ENCODE measurements around the gene TNRC6A.
"Not testable (repeated sequence)": the region's sequence is repeated elsewhere in the genome, so short reads cannot be mapped to it uniquely, and the experiment has no call there.

Gene TNRC6A

DNA sequence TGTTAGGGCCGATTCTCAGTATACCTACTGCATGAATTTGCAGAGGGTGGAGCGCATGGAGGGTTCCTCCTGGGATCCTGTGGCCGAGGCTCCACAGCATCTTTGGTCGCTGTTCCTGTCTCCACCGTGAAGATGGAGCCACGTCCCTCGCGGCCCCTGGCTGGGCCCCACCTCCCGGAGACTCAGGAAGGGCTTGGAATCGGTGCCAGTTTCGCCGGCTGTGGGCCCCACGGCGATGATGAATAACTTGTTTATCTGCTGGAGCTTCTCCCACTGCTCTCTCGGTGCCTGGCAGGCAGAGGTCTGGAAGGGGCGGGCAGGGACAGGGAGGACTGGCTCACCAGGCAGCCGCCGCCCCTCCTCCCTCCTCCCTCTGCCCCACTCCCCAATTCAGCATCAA, 124.4 kb downstream of the TNRC6A start:
- Histone ChIP-seq H3K9me2 (replicated peaks; ENCODE audit: low read depth, low read length) (no peaks in the 10 kb centered on the region), H3K79me2 (ENCODE audit: insufficient read depth, low read length) (no peaks in the 10 kb centered on the region), H3K4me2 (ENCODE audit: low read depth, low read length, poor library complexity, severe bottlenecking) (no peak overlapping the region), H2AFZ (ENCODE audit: low read length) (no peak overlapping the region), H3K9me3 (ENCODE audit: insufficient read depth, low read depth, low read length) (no peaks in the 10 kb centered on the region), H3K4me1 (ENCODE audit: insufficient read depth, low read length, poor library complexity, severe bottlenecking) (no peaks in the 10 kb centered on the region), H3K9ac (ENCODE audit: low read depth, low read length, poor library complexity, severe bottlenecking) (no peak overlapping the region), H3F3A (ENCODE audit: low read depth) (no peaks in the 10 kb centered on the region), H3K4me3 (ENCODE audit: low read length, poor library complexity, severe bottlenecking) (no peak overlapping the region), H3K27me3 (ENCODE audit: insufficient read depth, low read length, poor library complexity, severe bottlenecking) (no peaks in the 10 kb centered on the region), H4K20me1 (ENCODE audit: insufficient read depth, low read length, poor library complexity, severe bottlenecking) (no peaks in the 10 kb centered on the region), H3K36me3 (ENCODE audit: insufficient read depth, low read length) (no peaks in the 10 kb centered on the region)
- no peak for TF ChIP-seq EZH2phosphoT487 (IDR thresholded peaks at IDR 0.05; ENCODE audit: borderline replicate concordance)

DNA sequence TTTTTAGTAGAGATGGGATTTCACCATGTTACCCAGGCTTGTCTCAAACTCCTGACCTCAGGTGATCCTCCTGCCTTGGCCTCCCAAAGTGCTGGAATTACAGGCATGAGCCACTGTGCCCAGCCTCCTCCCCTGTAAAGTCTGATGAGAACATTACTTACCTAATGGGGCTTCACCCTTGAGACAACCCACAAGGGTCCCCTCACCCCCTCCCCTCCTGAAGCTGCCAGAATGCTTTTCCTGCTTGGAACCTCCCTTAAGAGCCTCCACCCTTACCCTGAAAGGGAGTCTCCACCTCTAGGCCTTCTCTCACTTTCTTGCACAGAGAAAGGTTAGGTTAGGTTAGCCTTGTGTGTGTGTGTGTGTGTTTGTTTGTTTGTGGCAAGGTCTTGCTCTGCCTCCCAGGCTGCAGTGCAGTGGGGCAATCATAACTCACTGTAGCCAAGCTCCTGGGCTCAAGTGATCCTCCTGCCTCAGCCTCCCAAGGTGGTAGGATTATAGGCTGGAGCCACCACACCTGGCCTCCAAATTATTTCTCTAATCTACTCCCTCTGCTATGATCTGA, 125.2 kb downstream of the TNRC6A start:
- no peaks in the 10 kb centered on the region for H3F3A ChIP-seq (ENCODE audit: low read depth)
- no peak overlapping the region for H3K4me3 ChIP-seq (ENCODE audit: low read length, poor library complexity, severe bottlenecking)
- H3K79me2 ChIP-seq (ENCODE audit: insufficient read depth, low read length) = no peaks in the 10 kb centered on the region
- H2AFZ ChIP-seq (ENCODE audit: low read length) = no peak overlapping the region
- no peaks in the 10 kb centered on the region for H3K4me1 ChIP-seq (ENCODE audit: insufficient read depth, low read length, poor library complexity, severe bottlenecking)
- H4K20me1 ChIP-seq (ENCODE audit: insufficient read depth, low read length, poor library complexity, severe bottlenecking) = no peaks in the 10 kb centered on the region
- H3K9ac ChIP-seq (ENCODE audit: low read depth, low read length, poor library complexity, severe bottlenecking) = no peak overlapping the region
- H3K36me3 ChIP-seq (ENCODE audit: insufficient read depth, low read length) = no peaks in the 10 kb centered on the region
- no peak for TF ChIP-seq EZH2phosphoT487 (IDR thresholded peaks at IDR 0.05; ENCODE audit: borderline replicate concordance)
- TF ChIP-seq, protein P1, sequence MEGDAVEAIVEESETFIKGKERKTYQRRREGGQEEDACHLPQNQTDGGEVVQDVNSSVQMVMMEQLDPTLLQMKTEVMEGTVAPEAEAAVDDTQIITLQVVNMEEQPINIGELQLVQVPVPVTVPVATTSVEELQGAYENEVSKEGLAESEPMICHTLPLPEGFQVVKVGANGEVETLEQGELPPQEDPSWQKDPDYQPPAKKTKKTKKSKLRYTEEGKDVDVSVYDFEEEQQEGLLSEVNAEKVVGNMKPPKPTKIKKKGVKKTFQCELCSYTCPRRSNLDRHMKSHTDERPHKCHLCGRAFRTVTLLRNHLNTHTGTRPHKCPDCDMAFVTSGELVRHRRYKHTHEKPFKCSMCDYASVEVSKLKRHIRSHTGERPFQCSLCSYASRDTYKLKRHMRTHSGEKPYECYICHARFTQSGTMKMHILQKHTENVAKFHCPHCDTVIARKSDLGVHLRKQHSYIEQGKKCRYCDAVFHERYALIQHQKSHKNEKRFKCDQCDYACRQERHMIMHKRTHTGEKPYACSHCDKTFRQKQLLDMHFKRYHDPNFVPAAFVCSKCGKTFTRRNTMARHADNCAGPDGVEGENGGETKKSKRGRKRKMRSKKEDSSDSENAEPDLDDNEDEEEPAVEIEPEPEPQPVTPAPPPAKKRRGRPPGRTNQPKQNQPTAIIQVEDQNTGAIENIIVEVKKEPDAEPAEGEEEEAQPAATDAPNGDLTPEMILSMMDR (conservative IDR thresholded peaks at IDR 0.05; ENCODE audit: low read length) = no peak
- no peaks in the 10 kb centered on the region for H3K27me3 ChIP-seq (ENCODE audit: insufficient read depth, low read length, poor library complexity, severe bottlenecking)
- no peaks in the 10 kb centered on the region for H3K9me2 ChIP-seq (replicated peaks; ENCODE audit: low read depth, low read length)
- H3K4me2 ChIP-seq (ENCODE audit: low read depth, low read length, poor library complexity, severe bottlenecking) = no peak overlapping the region
- H3K9me3 ChIP-seq (ENCODE audit: insufficient read depth, low read depth, low read length) = no peaks in the 10 kb centered on the region

DNA sequence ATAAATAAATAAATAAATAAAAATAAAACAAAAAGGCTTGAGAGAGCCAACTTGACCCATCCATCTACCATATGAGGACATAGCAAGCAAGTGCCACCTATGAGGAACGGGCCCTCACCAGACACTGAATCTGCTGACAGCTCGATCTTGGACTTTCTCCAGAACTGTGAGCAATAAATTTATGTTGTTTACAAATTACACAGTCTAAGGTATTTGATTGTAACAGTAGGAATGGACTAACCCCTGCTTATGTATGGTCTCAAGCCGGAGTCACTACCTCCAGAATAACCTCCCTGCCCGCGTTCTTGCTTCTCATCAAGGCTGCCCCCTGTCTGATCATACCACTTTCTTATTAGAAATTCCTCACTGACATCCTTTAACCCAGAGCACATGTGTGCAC, 126.2 kb downstream of the TNRC6A start:
- TF ChIP-seq EZH2phosphoT487 (IDR thresholded peaks at IDR 0.05; ENCODE audit: borderline replicate concordance) = no peak
- TF ChIP-seq, protein P1 (conservative IDR thresholded peaks at IDR 0.05; ENCODE audit: low read length) = no peak
- Histone ChIP-seq H3K4me1 (ENCODE audit: insufficient read depth, low read length, poor library complexity, severe bottlenecking) (no peaks in the 10 kb centered on the region), H3F3A (ENCODE audit: low read depth) (no peaks in the 10 kb centered on the region)

DNA sequence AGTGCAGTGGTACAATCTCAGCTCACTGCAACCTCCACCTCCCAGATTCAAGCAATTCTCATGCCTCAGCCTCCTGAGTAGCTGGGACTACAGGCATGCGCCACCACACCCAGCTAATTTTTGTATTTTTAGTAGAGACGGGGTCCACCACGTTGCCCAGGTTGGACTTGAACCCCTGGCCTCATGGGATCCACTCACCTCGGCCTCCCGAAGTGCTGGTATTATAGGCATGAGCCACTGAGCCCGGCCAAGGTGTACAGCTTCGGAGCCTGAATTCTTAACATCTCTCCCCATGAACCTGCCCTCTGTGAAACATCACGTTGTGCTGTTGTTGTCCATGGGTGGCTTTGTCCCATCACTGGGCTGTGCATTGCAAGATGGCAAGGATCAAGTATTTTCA, 127.4 kb downstream of the TNRC6A start:
- H3K4me2 ChIP-seq (ENCODE audit: low read depth, low read length, poor library complexity, severe bottlenecking); H4K20me1 ChIP-seq (ENCODE audit: insufficient read depth, low read length, poor library complexity, severe bottlenecking); H3K9me2 ChIP-seq (replicated peaks; ENCODE audit: low read depth, low read length); H3K4me1 ChIP-seq (ENCODE audit: insufficient read depth, low read length, poor library complexity, severe bottlenecking); H3K79me2 ChIP-seq (ENCODE audit: insufficient read depth, low read length); H3K4me3 ChIP-seq (ENCODE audit: low read length, poor library complexity, severe bottlenecking); H3K9ac ChIP-seq (ENCODE audit: low read depth, low read length, poor library complexity, severe bottlenecking); H2AFZ ChIP-seq (ENCODE audit: low read length); H3F3A ChIP-seq (ENCODE audit: low read depth); H3K9me3 ChIP-seq (ENCODE audit: insufficient read depth, low read depth, low read length); H3K36me3 ChIP-seq (ENCODE audit: insufficient read depth, low read length); H3K27me3 ChIP-seq (ENCODE audit: insufficient read depth, low read length, poor library complexity, severe bottlenecking): not testable (repeated sequence)

More for the DNA sequence above, 126.2 kb downstream of the TNRC6A start:
- Histone ChIP-seq H4K20me1 (ENCODE audit: insufficient read depth, low read length, poor library complexity, severe bottlenecking) (no peaks in the 10 kb centered on the region), H3K9ac (ENCODE audit: low read depth, low read length, poor library complexity, severe bottlenecking) (no peak overlapping the region), H3K4me3 (ENCODE audit: low read length, poor library complexity, severe bottlenecking) (no peak overlapping the region), H3K9me3 (ENCODE audit: insufficient read depth, low read depth, low read length) (no peaks in the 10 kb centered on the region), H3K36me3 (ENCODE audit: insufficient read depth, low read length) (no peaks in the 10 kb centered on the region), H3K27me3 (ENCODE audit: insufficient read depth, low read length, poor library complexity, severe bottlenecking) (no peaks in the 10 kb centered on the region), H3K79me2 (ENCODE audit: insufficient read depth, low read length) (no peaks in the 10 kb centered on the region), H3K9me2 (replicated peaks; ENCODE audit: low read depth, low read length) (no peaks in the 10 kb centered on the region), H3K4me2 (ENCODE audit: low read depth, low read length, poor library complexity, severe bottlenecking) (no peak overlapping the region), H2AFZ (ENCODE audit: low read length) (no peak overlapping the region)
